Measurements from ENCODE around the gene VPS9D1. TPM values are rescaled to one million over a fixed set of nuclear protein-coding genes. Genes with fewer than 3 reads are reported as not detected.

The VPS9D1 gene
- total and polyA plus RNA-seq, 7 donors, result 3.8 to 19.2 (median 5.3) TPM

DNA sequence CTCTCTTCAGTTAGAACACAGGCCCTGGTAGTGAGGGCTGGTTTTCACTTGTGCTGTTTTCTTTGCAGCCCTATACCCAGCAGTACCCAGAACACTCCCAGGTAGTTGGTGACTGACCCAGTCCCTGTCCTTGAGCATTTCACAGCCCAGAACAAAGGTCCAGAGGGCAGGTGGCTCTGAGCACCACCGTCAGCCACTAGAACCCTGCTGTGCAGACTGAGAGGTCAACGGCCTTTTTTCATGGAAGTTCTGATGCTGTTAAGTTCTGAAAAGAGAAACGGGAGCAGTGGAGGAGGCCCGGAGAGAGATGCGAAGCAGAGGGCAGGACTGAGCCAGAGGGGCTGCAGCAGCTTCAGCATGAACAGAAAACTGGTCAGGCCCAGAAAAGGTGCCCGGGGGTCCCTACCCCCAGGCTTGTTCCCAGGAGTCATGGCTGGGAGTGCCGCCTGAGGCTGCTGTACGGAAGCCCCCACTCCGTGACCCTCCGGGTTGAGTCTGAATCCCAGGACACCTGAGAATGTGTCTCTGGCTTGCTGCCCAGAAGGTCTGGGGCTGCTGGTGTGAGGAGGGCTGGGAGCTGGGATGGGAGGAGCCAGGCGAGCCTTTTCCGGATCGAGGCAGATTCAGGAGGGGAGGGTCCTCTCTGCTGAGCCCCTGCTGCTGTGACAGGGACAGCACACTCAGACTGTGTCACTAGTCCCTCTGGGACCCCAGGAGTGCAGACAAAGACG lies 9.3 kb upstream of the VPS9D1 start:
- TF ChIP-seq, protein P1, sequence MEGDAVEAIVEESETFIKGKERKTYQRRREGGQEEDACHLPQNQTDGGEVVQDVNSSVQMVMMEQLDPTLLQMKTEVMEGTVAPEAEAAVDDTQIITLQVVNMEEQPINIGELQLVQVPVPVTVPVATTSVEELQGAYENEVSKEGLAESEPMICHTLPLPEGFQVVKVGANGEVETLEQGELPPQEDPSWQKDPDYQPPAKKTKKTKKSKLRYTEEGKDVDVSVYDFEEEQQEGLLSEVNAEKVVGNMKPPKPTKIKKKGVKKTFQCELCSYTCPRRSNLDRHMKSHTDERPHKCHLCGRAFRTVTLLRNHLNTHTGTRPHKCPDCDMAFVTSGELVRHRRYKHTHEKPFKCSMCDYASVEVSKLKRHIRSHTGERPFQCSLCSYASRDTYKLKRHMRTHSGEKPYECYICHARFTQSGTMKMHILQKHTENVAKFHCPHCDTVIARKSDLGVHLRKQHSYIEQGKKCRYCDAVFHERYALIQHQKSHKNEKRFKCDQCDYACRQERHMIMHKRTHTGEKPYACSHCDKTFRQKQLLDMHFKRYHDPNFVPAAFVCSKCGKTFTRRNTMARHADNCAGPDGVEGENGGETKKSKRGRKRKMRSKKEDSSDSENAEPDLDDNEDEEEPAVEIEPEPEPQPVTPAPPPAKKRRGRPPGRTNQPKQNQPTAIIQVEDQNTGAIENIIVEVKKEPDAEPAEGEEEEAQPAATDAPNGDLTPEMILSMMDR (IDR thresholded peaks at IDR 0.05), result no peak
- TF ChIP-seq EP300 (IDR thresholded peaks at IDR 0.05), result no peak
- TF ChIP-seq POLR2A (IDR thresholded peaks at IDR 0.05), result no peak
- no peak for TF ChIP-seq POLR2AphosphoS5 (IDR thresholded peaks at IDR 0.05)
- intact Hi-C loops (cut with DNase I), result no loop called here
- WGBS, 2 donors, result 80 to 92% methylated on average over 14 of the region's 14 CpGs
- Histone ChIP-seq H3K4me1 (no peaks in the 10 kb centered on the region), H3K27me3 (no peaks in the 10 kb centered on the region), H3K9me3 (no peaks in the 10 kb centered on the region), H3K4me3 (no peak overlapping the region), H3K36me3 (peaks cover 40 to 96% (median 61%) of the 10 kb centered on the region in 4 donors), H3K27ac (no peak overlapping the region)
- DNase-seq, result no peak

DNA sequence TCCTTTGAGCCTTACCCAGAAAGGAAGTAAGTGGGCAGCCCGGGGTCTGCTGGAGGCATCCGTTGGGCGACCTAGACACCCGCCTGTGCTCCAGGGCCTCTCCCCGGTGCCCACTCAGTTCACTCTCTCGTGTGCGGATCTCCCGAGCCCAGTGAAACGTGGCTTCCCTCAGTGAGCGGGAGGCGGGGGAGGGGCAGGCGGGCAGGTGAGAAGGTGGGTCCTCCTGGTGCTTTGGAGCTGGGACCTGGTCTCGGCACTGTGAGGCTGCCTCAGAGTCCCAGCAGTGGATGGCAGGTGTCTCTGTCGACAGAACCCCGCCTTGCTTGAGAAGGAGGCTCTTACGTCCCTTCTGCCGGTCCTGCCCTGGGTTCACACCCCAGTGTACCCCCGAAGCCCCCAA lies 8.6 kb upstream of the VPS9D1 start:
- Histone ChIP-seq H3K4me3 (no peak overlapping the region), H3K4me1 (peaks cover 0 to 1% (median under 1%) of the 10 kb centered on the region in 4 donors), H3K36me3 (peaks cover 32 to 96% (median 57%) of the 10 kb centered on the region in 4 donors), H3K27me3 (no peaks in the 10 kb centered on the region), H3K9me3 (no peaks in the 10 kb centered on the region), H3K27ac (no peak overlapping the region)
- DNase-seq, result no peak
- WGBS, 2 donors, result 93 to 94% methylated on average over 18 of the region's 18 CpGs
- TF ChIP-seq EP300 (IDR thresholded peaks at IDR 0.05), result no peak
- TF ChIP-seq, protein P1 (IDR thresholded peaks at IDR 0.05), result no peak
- TF ChIP-seq POLR2AphosphoS5 (IDR thresholded peaks at IDR 0.05), result no peak
- no peak for TF ChIP-seq POLR2A (IDR thresholded peaks at IDR 0.05)
- intact Hi-C loops (cut with DNase I), result no loop called here

DNA sequence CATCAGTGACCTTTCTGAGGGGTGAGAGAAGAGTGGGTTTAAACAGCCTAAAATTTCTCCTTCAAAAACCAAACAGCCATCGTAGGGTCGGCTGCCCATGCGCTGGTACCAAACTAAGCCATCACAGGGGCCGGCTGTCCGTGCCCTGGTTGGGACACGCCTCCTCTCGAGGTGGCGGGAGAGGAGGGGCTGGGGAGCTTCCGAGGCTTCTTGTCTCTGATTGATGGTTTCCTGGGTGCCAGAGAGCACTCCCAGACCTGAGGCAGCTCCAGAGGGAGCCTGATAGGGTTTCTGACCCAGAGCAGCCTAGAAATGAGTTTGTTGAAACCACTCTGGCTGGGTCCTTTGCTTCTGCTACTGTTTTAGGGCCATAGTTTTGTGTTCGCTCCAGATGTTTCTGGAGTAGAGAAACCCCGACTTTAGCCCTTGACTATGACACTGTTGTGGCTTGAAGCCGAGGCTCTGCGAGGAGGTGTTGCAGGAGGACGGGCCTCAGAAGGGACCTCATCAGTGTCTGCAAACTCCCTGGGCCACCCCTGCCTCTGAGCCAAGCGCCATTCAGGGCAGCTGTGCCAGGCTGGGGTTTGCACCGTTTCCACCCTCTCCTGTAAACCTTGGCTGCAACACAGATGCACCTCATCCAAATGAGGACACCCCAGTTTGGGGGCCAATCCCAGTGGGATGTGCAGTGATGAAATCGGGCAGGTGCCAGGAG lies 6.9 kb upstream of the VPS9D1 start:
- TF ChIP-seq, protein P1 (IDR thresholded peaks at IDR 0.05), result no peak
- H3K36me3 ChIP-seq, result peaks cover 29 to 93% (median 51%) of the 10 kb centered on the region in 4 donors
- intact Hi-C loops (cut with DNase I), result no loop called here

DNA sequence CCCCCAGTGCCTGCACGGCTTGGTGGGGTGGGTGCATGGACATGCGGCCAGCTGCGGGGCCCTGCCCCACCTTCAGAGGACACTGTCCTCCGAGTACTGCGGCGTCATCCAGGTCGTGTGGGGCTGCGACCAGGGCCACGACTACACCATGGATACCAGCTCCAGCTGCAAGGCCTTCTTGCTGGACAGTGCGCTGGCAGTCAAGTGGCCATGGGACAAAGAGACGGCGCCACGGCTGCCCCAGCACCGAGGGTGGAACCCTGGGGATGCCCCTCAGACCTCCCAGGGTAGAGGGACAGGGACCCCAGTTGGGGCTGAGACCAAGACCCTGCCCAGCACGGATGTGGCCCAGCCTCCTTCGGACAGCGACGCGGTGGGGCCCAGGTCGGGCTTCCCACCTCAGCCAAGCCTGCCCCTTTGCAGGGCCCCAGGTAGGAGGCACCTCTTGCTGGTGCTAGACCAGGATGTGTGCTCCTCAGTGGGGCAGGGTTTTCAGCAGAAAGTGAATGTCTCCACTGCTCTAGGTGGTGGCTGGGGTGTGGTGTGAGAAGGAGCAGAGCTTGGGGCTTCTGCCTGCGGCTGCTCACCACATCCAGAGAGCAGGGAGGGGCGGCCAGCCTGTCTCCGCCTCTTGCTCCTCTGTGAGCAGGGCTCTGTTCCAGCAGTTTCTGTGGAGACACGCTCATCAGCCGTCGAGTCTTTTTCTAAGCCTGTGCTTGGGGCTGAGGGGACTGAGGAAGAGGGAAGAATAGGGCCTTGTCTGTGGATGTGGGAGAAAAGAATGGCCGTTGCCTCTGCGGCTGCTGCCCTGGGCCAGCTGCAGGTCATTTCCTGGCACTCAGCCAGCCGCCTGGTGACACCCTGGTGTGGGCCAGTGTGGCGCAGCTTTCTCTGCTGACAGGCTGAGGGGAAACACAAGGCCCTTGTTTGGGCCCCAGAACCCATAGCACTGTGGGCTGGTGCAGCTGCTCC lies 2.9 kb upstream of the VPS9D1 start:
- TF ChIP-seq, protein P1 (IDR thresholded peaks at IDR 0.05), result no peak
- TF ChIP-seq POLR2A (IDR thresholded peaks at IDR 0.05), result no peak
- intact Hi-C loops (cut with DNase I), result loop anchor here (5.0 kb wide), 2 partner anchors 66 to 486 kb away; partner anchors contain the start of genes CHMP1A and SPATA33

More for the DNA sequence above, 6.9 kb upstream of the VPS9D1 start:
- Histone ChIP-seq H3K9me3 (no peaks in the 10 kb centered on the region), H3K27ac (no peak overlapping the region), H3K4me1 (peaks cover 0 to 19% (median 17%) of the 10 kb centered on the region in 4 donors), H3K4me3 (no peak overlapping the region), H3K27me3 (no peaks in the 10 kb centered on the region)
- no peak for DNase-seq
- 88 to 90% methylated on average over 17 of the region's 17 CpGs for WGBS, 2 donors

More for the DNA sequence above, 2.9 kb upstream of the VPS9D1 start:
- WGBS, 2 donors, result 72 to 78% methylated on average over 30 of the region's 30 CpGs
- peaks cover 0 to 36% (median 31%) of the 10 kb centered on the region in 4 donors for H3K4me1 ChIP-seq
- peaks cover 9 to 54% (median 20%) of the 10 kb centered on the region in 4 donors for H3K36me3 ChIP-seq
- peak overlapping the region; percentile 96 to 99 (median 98) for H3K27ac ChIP-seq
- DNase-seq, result peak; percentile 77
- no peaks in the 10 kb centered on the region for H3K27me3 ChIP-seq
- no peaks in the 10 kb centered on the region for H3K9me3 ChIP-seq
- H3K4me3 ChIP-seq, result peak overlapping the region in 2 of 4 donors; percentile 75 to 98
